GF-D8 (cell line): ENCODE results near the gene TBC1D3K.
"Not testable (repeated sequence)": the region's sequence is repeated elsewhere in the genome, so short reads cannot be mapped to it uniquely, and the experiment has no call there.

Source experiments
- DNase-seq: peaks from one replicate; lab custom pipeline; 2025; lab: John Stamatoyannopoulos, UW

TBC1D3K gene

GRCh38 chr17:37924115-37924514 lies at the start of gene TBC1D3K:
TBC1D3K (plus strand) TSS chr17:37924415; CDS start chr17:37926000, 1,585 bp downstream.
- DNase-seq: not testable (repeated sequence)

GRCh38 chr17:37884516-37884915 lies 39.7 kb upstream of the TBC1D3K start:
- DNase-seq: no peak

- no peak for DNase-seq
Observed at GRCh38 chr17:37885136-37885535, 39.1 kb upstream of the TBC1D3K start.

- DNase-seq: no peak
Observed at GRCh38 chr17:37888881-37889280, 35.3 kb upstream of the TBC1D3K start.

- DNase-seq: not testable (repeated sequence)
Observed at GRCh38 chr17:37896961-37897360, 27.3 kb upstream of the TBC1D3K start.
